GM10266 (cell line): ENCODE measurements around the gene BCL7A.
A peak's percentile ranks its signal among the peaks of the same experiment; 100 is the strongest.

Experiments
- DNase-seq: peaks from one replicate; pipeline ENCODE4 v3.0.0; 2012; ENCODE audit errors: extremely low spot score
- CTCF ChIP-seq: IDR thresholded peaks from 2 replicates; pipeline ENCODE4 v1.5.1; 2012; ENCODE audit warnings: mild to moderate bottlenecking, low read depth; ENCODE audit not compliant: control insufficient read depth, insufficient read depth; ENCODE audit errors: missing control alignments

Gene BCL7A

GRCh38 chr12:122022393-122023338 lies 982 bp downstream of the BCL7A start:
- peak; percentile 77 for DNase-seq
- no peak for TF ChIP-seq CTCF

- DNase-seq, result peak; percentile 86
- TF ChIP-seq CTCF, result no peak
These were observed 1.9 kb downstream of the BCL7A start for GRCh38 chr12:122023339-122024131.

- DNase-seq, result no peak
These were observed 2.6 kb downstream of the BCL7A start for GRCh38 chr12:122024132-122024785.

GRCh38 chr12:122026706-122027333 lies 5.1 kb downstream of the BCL7A start:
- DNase-seq, result no peak
- no peak for TF ChIP-seq CTCF

More at GRCh38 chr12:122024132-122024785, 2.6 kb downstream of the BCL7A start:
- TF ChIP-seq CTCF, result no peak

GRCh38 chr12:122028165-122028904 lies 6.7 kb downstream of the BCL7A start:
- DNase-seq, result no peak
- no peak for TF ChIP-seq CTCF

GRCh38 chr12:122028905-122029560 lies 7.3 kb downstream of the BCL7A start:
- peak; percentile 82 for DNase-seq

More at GRCh38 chr12:122028905-122029560, 7.3 kb downstream of the BCL7A start:
- peak; percentile 50 for TF ChIP-seq CTCF
